Loucy (cell line): ENCODE data around the gene LY6G6D.

Experiments used
- EZH2phosphoT487 ChIP-seq: fragments of 200-600 bp; IDR thresholded peaks from 2 replicates; pipeline ENCODE4 v1.6.1; 2018; ENCODE audit warnings: antibody characterized with exemption, mild to moderate bottlenecking, moderate library complexity, borderline replicate concordance
- TF ChIP-seq, protein P1 (sequence below): fragments of 200-600 bp; sonication (generic); conservative IDR thresholded peaks from 2 replicates; pipeline ENCODE4 v1.5.1; 2014; ENCODE audit warnings: mild to moderate bottlenecking, antibody characterized with exemption, low read length

DNA sequence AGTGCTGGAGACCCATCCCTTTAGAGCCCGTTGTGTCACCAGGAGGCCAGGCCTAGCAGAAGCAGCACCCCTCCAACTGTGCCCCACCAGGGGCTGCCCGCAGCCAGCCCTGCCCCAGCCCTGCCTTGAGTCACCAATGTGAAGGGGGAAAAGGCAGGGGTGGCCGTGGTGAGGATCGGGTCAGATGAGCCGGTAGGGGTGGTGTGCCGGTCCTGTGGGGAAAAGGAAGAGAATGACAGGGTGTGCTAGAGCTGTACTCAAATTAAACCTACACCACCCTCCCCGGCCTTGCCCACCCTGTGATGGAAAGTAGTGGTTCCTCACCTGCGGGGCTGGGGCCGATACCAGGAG, 50.4 kb downstream of the LY6G6D start:
- TF ChIP-seq EZH2phosphoT487, result no peak
- TF ChIP-seq, protein P1, sequence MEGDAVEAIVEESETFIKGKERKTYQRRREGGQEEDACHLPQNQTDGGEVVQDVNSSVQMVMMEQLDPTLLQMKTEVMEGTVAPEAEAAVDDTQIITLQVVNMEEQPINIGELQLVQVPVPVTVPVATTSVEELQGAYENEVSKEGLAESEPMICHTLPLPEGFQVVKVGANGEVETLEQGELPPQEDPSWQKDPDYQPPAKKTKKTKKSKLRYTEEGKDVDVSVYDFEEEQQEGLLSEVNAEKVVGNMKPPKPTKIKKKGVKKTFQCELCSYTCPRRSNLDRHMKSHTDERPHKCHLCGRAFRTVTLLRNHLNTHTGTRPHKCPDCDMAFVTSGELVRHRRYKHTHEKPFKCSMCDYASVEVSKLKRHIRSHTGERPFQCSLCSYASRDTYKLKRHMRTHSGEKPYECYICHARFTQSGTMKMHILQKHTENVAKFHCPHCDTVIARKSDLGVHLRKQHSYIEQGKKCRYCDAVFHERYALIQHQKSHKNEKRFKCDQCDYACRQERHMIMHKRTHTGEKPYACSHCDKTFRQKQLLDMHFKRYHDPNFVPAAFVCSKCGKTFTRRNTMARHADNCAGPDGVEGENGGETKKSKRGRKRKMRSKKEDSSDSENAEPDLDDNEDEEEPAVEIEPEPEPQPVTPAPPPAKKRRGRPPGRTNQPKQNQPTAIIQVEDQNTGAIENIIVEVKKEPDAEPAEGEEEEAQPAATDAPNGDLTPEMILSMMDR, result no peak
